H9 (cell line): ENCODE results near the gene PHACTR1. TPM values are rescaled to one million over a fixed set of nuclear protein-coding genes. Genes with fewer than 3 reads are reported as not detected.

ENCODE experiments used
- DNase-seq: peaks from one replicate; pipeline ENCODE4 v3.0.0-alpha.2; 2017
- H2AFZ ChIP-seq: one replicate; pipeline ENCODE4 v1.6.1; 2013; ENCODE audit warnings: mild to moderate bottlenecking, low read length, control low read depth, moderate library complexity
- H2AK5ac ChIP-seq: 2 replicates; pipeline ENCODE4 v1.6.1; 2013; ENCODE audit warnings: low read length, control low read depth, mixed read lengths; ENCODE audit not compliant: insufficient read length
- H2BK120ac ChIP-seq: one replicate; pipeline ENCODE4 v1.6.1; 2013; ENCODE audit warnings: low read depth, mild to moderate bottlenecking, low read length, control low read depth, inconsistent platforms; ENCODE audit not compliant: poor library complexity, severe bottlenecking
- H2BK12ac ChIP-seq: 2 replicates; pipeline ENCODE4 v1.6.1; 2013; ENCODE audit warnings: low read length, control low read depth, mixed read lengths, low read depth; ENCODE audit not compliant: insufficient read length
- H2BK15ac ChIP-seq: 2 replicates; pipeline ENCODE4 v1.6.1; 2013; ENCODE audit warnings: low read depth, low read length, control low read depth
- H2BK20ac ChIP-seq: one replicate; pipeline ENCODE4 v1.6.1; 2013; ENCODE audit warnings: low read depth, mild to moderate bottlenecking, low read length, control low read depth, inconsistent platforms; ENCODE audit not compliant: poor library complexity, severe bottlenecking
- H2BK5ac ChIP-seq: 2 replicates; pipeline ENCODE4 v1.6.1; 2013; ENCODE audit warnings: low read length, control low read depth, mixed read lengths; ENCODE audit not compliant: insufficient read length
- H3K14ac ChIP-seq: 2 replicates; pipeline ENCODE4 v1.6.1; 2013; ENCODE audit warnings: low read length, control low read depth; ENCODE audit not compliant: insufficient read depth
- H3K18ac ChIP-seq: 2 replicates; pipeline ENCODE4 v1.6.1; 2013; ENCODE audit warnings: low read depth, mild to moderate bottlenecking, mixed read lengths, low read length, control low read depth; ENCODE audit not compliant: insufficient read length
- H3K23ac ChIP-seq: 2 replicates; pipeline ENCODE4 v1.6.1; 2013; ENCODE audit warnings: low read length, control low read depth, mixed read lengths, low read depth; ENCODE audit not compliant: insufficient read length
- H3K23me2 ChIP-seq: 2 replicates; pipeline ENCODE4 v1.6.1; 2013; ENCODE audit warnings: low read depth, mild to moderate bottlenecking, mixed read lengths, low read length, control low read depth; ENCODE audit not compliant: insufficient read length, poor library complexity, severe bottlenecking
- H3K27ac ChIP-seq: 2 replicates; pipeline ENCODE4 v1.5.1; 2013; ENCODE audit warnings: low read length, control low read depth, mixed read lengths, low read depth; ENCODE audit not compliant: insufficient read length
- H3K27me3 ChIP-seq: 2 replicates; pipeline ENCODE4 v1.6.1; 2013; ENCODE audit warnings: low read length, control low read depth, inconsistent platforms; ENCODE audit not compliant: insufficient read depth
- H3K4ac ChIP-seq: 2 replicates; pipeline ENCODE4 v1.6.1; 2013; ENCODE audit warnings: low read depth, mild to moderate bottlenecking, control low read depth, inconsistent platforms, low read length, moderate library complexity
- H3K4me1 ChIP-seq: 2 replicates; pipeline ENCODE4 v1.6.1; 2013; ENCODE audit warnings: low read length, control low read depth, inconsistent platforms; ENCODE audit not compliant: insufficient read depth
- H3K4me2 ChIP-seq: 2 replicates; pipeline ENCODE4 v1.6.1; 2013; ENCODE audit warnings: low read length, control low read depth, mixed read lengths; ENCODE audit not compliant: insufficient read length, insufficient read depth
- H3K56ac ChIP-seq: 2 replicates; pipeline ENCODE4 v1.6.1; 2013; ENCODE audit warnings: low read depth, mild to moderate bottlenecking, mixed read lengths, low read length, control low read depth; ENCODE audit not compliant: insufficient read length
- H3K79me1 ChIP-seq: 2 replicates; pipeline ENCODE4 v1.6.1; 2013; ENCODE audit warnings: low read depth, mild to moderate bottlenecking, moderate library complexity, low read length, control low read depth, inconsistent platforms; ENCODE audit not compliant: insufficient read depth, poor library complexity, severe bottlenecking
- H3K79me2 ChIP-seq: 2 replicates; pipeline ENCODE4 v1.6.1; 2013; ENCODE audit warnings: low read length, control low read depth, inconsistent platforms; ENCODE audit not compliant: insufficient read depth
- H3K9ac ChIP-seq: 2 replicates; pipeline ENCODE4 v1.6.1; 2013; ENCODE audit warnings: low read length, control low read depth, mixed read lengths; ENCODE audit not compliant: insufficient read length; ENCODE audit errors: extremely low read depth
- H3K9me3 ChIP-seq: one replicate; pipeline ENCODE4 v1.6.1; 2013; ENCODE audit warnings: low read depth, low read length, inconsistent platforms; ENCODE audit not compliant: control insufficient read depth
- H3T11ph ChIP-seq: one replicate; pipeline ENCODE4 v1.6.1; 2013; ENCODE audit warnings: mild to moderate bottlenecking, low read length, control low read depth, inconsistent platforms
- H4K20me1 ChIP-seq: one replicate; pipeline ENCODE4 v1.6.1; 2013; ENCODE audit not compliant: control insufficient read depth, insufficient read length, insufficient read depth
- H4K5ac ChIP-seq: 2 replicates; pipeline ENCODE4 v1.6.1; 2013; ENCODE audit warnings: low read depth, mild to moderate bottlenecking, mixed read lengths, low read length, control low read depth; ENCODE audit not compliant: insufficient read length
- H4K8ac ChIP-seq: replicated peaks from 2 replicates; pipeline ENCODE4 v1.6.1; 2013; ENCODE audit warnings: low read length, control low read depth, mixed read lengths, low read depth; ENCODE audit not compliant: insufficient read length
- H4K91ac ChIP-seq: 2 replicates; pipeline ENCODE4 v1.6.1; 2013; ENCODE audit warnings: low read depth, mild to moderate bottlenecking, moderate library complexity, mixed read lengths, low read length, control low read depth; ENCODE audit not compliant: insufficient read length
- H3K27ac Mint-ChIP-seq, 3 experiments: 2 replicates in 2 of 3; 3 replicates in 1 of 3; pipeline ENCODE4 v1.8.0; 2020 to 2021; ENCODE audit warnings: mixed read lengths in 3 of 3, mild to moderate bottlenecking in 1 of 3, moderate library complexity in 1 of 3
- H3K27me3 Mint-ChIP-seq: 2 replicates; pipeline ENCODE4 v1.8.0; 2021; ENCODE audit warnings: low read depth, mild to moderate bottlenecking, moderate library complexity, mixed read lengths
- H3K36me3 Mint-ChIP-seq, 3 experiments: 2 replicates in 2 of 3; 3 replicates in 1 of 3; pipeline ENCODE4 v1.8.0; 2020 to 2021; ENCODE audit warnings: low read depth in 3 of 3, mixed read lengths in 3 of 3; ENCODE audit not compliant: insufficient read depth in 1 of 3
- H3K4me1 Mint-ChIP-seq, 2 experiments: 2 replicates each; pipeline ENCODE4 v1.8.0; 2020; ENCODE audit warnings: mixed read lengths in 2 of 2
- H3K4me3 Mint-ChIP-seq, 2 experiments: 2 replicates in 1 of 2; 3 replicates in 1 of 2; pipeline ENCODE4 v1.8.0; 2020 to 2021; ENCODE audit warnings: mild to moderate bottlenecking in 2 of 2, mixed read lengths in 2 of 2, moderate library complexity in 1 of 2
- H3K9me3 Mint-ChIP-seq, 2 experiments: 2 replicates in 1 of 2; 3 replicates in 1 of 2; pipeline ENCODE4 v1.8.0; 2020; ENCODE audit warnings: mild to moderate bottlenecking in 2 of 2, mixed read lengths in 2 of 2, moderate library complexity in 1 of 2
- total RNA-seq: library from RNA; stranded (reverse); gene quantifications from 2 replicates; pipeline ENCODE4 v1.2.1, GENCODE V29; 2021
- TF ChIP-seq, protein P1 (sequence below): fragments of 200-600 bp; sonication (generic); conservative IDR thresholded peaks from 3 replicates; pipeline ENCODE4 v1.8.0; 2021; ENCODE audit warnings: antibody characterized with exemption, mild to moderate bottlenecking

The PHACTR1 gene
- total RNA-seq, 1 experiment from 2014 or later = 15.9 TPM

- H3K9ac ChIP-seq = no peak overlapping the region
- no peak overlapping the region for H2BK15ac ChIP-seq
- H3K18ac ChIP-seq = no peak overlapping the region
- Mint-ChIP-seq H3K4me1 (peaks cover 21 to 26% of the 10 kb centered on the region in 2 experiments), H3K36me3 (no peaks in the 10 kb centered on the region), H3K9me3 (no peaks in the 10 kb centered on the region), H3K27ac (no peak overlapping the region), H3K27me3 (no peaks in the 10 kb centered on the region; the same call in 1 of the 2 replicates), H3K4me3 (no peak overlapping the region)
- TF ChIP-seq, protein P1, sequence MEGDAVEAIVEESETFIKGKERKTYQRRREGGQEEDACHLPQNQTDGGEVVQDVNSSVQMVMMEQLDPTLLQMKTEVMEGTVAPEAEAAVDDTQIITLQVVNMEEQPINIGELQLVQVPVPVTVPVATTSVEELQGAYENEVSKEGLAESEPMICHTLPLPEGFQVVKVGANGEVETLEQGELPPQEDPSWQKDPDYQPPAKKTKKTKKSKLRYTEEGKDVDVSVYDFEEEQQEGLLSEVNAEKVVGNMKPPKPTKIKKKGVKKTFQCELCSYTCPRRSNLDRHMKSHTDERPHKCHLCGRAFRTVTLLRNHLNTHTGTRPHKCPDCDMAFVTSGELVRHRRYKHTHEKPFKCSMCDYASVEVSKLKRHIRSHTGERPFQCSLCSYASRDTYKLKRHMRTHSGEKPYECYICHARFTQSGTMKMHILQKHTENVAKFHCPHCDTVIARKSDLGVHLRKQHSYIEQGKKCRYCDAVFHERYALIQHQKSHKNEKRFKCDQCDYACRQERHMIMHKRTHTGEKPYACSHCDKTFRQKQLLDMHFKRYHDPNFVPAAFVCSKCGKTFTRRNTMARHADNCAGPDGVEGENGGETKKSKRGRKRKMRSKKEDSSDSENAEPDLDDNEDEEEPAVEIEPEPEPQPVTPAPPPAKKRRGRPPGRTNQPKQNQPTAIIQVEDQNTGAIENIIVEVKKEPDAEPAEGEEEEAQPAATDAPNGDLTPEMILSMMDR = no peak
- H4K5ac ChIP-seq = no peak overlapping the region
- H3K23me2 ChIP-seq = no peaks in the 10 kb centered on the region
- DNase-seq = no peak
- no peak overlapping the region for H3K56ac ChIP-seq
- H2BK120ac ChIP-seq = no peak overlapping the region
- no peaks in the 10 kb centered on the region; the same call in 1 of the 2 replicates for H3K4me1 ChIP-seq
- no peak overlapping the region for H4K8ac ChIP-seq
- no peak overlapping the region for H2BK20ac ChIP-seq
- no peaks in the 10 kb centered on the region for H3K27me3 ChIP-seq
- no peak overlapping the region for H3T11ph ChIP-seq
- no peak overlapping the region for H3K14ac ChIP-seq
- no peak overlapping the region for H3K4me2 ChIP-seq
- H3K23ac ChIP-seq = no peak overlapping the region
- peaks cover 2% of the 10 kb centered on the region; the same call in 1 of the 2 replicates for H3K79me2 ChIP-seq
- H2AK5ac ChIP-seq = no peak overlapping the region
- H3K4ac ChIP-seq = no peak overlapping the region
- H4K20me1 ChIP-seq = no peaks in the 10 kb centered on the region
- no peak overlapping the region for H2AFZ ChIP-seq
- no peak overlapping the region for H2BK12ac ChIP-seq
- no peak overlapping the region for H4K91ac ChIP-seq
- no peaks in the 10 kb centered on the region for H3K79me1 ChIP-seq
- no peak overlapping the region for H3K27ac ChIP-seq
- H2BK5ac ChIP-seq = no peak overlapping the region
- no peaks in the 10 kb centered on the region for H3K9me3 ChIP-seq
Measured at GRCh38 chr6:13098006-13098405, 381.4 kb downstream of the PHACTR1 start.
